Ectodermal cell (in vitro differentiated cells): ENCODE results near the gene RABGAP1L.

Experiments
- H3K27ac ChIP-seq: 2 replicates; pipeline ENCODE4 v1.7.0; 2013; ENCODE audit warnings: mild to moderate bottlenecking, low read depth, low read length; ENCODE audit not compliant: insufficient read depth, poor library complexity, severe bottlenecking
- H3K27me3 ChIP-seq: 2 replicates; pipeline ENCODE4 v1.7.0; 2013; ENCODE audit warnings: mild to moderate bottlenecking, low read length; ENCODE audit not compliant: insufficient read depth, control insufficient read depth, poor library complexity, severe bottlenecking
- H3K36me3 ChIP-seq: one replicate; pipeline ENCODE4 v1.7.0; 2013; ENCODE audit warnings: low read length; ENCODE audit not compliant: control insufficient read depth, insufficient read depth
- H3K4me1 ChIP-seq: one replicate; pipeline ENCODE4 v1.7.0; 2013; ENCODE audit warnings: low read length; ENCODE audit not compliant: control insufficient read depth, insufficient read depth
- H3K4me3 ChIP-seq: 2 replicates; pipeline ENCODE4 v1.7.0; 2013; ENCODE audit warnings: low read depth, low read length, control low read depth; ENCODE audit not compliant: insufficient read depth
- H3K9me3 ChIP-seq: 2 replicates; pipeline ENCODE4 v1.7.0; 2013; ENCODE audit warnings: mild to moderate bottlenecking, low read length, moderate library complexity; ENCODE audit not compliant: control insufficient read depth
- WGBS, 2 experiments: methylation state at CpG; one replicate each; pipeline ENCODE4 v1.1.7; 2013; ENCODE audit warnings: missing lambda C conversion rate in 2 of 2; 5-methylcytosine and 5-hydroxymethylcytosine counted together

The RABGAP1L gene

DNA sequence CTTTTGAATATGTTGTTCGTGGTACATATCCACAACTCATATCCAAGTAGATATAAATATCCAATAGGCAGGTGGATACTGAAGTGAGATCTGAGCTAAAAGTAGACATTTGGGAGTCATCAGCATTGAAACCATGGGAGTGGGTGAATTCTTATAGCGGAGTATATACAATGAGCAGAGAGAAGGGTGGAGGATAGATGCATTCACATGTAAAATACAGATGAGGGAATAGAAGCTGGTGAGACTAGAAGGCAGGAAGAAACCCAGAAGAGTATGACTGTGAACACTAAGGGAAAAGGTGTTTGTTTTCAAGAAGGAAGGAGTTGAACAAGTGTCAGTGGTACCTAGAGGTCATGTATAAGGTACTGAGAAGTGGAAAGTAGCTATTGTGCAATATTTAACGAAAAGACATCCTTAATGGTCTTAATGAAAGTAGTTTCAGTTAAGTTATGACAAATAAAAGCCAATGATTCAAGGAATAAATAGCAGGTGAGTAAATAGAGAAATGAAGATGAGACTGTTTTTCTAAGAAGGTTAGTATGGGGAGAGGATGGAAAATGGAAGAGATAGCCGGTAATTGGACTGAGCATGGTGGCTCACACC is 658.8 kb downstream of the RABGAP1L start:
- H3K36me3 ChIP-seq: no peaks in the 10 kb centered on the region
- H3K4me1 ChIP-seq: peaks cover 12% of the 10 kb centered on the region
- H3K4me3 ChIP-seq: no peak overlapping the region
- H3K27me3 ChIP-seq: no peaks in the 10 kb centered on the region
- 73 to 81% methylated on average over 3 of the region's 4 CpGs for WGBS, 2 experiments
- no peaks in the 10 kb centered on the region for H3K9me3 ChIP-seq
- H3K27ac ChIP-seq: no peak overlapping the region

DNA sequence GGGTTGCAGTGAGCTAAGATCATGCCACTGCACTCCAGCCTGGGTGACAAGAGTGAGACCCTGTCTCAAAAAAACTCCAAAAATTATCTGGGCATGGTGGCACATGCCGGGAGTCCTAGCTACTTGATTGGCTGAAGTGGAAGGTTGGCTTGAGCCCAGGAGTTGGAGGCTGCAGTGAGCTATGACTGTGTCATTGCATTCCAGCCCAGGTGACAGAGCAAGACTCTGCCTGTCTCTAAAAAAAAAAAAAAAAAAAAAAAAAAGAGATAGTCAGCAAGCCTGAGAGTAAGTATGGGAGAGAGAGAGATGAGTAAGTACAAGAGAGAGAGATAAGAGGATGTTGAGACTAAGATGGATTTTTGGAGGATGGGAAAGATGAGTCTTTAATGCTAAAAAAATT is 659.6 kb downstream of the RABGAP1L start:
- no peaks in the 10 kb centered on the region for H3K36me3 ChIP-seq
- H3K9me3 ChIP-seq: no peaks in the 10 kb centered on the region
- 100% methylated on average over 1 of the region's 1 CpG for WGBS, 2 experiments
- H3K27ac ChIP-seq: no peak overlapping the region
- peaks cover 4% of the 10 kb centered on the region for H3K4me1 ChIP-seq
- H3K27me3 ChIP-seq: no peaks in the 10 kb centered on the region
- no peak overlapping the region for H3K4me3 ChIP-seq

DNA sequence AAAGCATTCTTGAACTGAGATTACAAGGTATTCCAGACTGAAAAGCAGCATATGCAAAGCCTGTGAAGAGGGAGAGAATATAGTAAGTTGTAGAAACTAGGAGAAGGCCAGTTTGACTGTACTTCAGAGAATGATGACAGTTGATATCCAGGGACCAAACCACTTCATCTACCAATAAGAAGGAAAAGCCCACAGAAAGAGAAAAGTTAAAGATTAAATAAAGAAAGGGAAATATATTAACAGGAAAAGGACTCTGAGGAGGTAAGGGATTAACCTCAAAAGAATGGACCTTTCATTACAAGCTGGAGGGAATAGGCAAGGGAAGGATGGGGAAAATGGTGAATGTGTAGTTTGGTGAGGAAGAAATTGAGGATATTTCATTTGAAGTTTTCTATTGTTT is 660.3 kb downstream of the RABGAP1L start:
- H3K36me3 ChIP-seq: no peaks in the 10 kb centered on the region
- H3K27ac ChIP-seq: no peak overlapping the region
- no peaks in the 10 kb centered on the region for H3K4me1 ChIP-seq
- no peak overlapping the region for H3K4me3 ChIP-seq
- H3K9me3 ChIP-seq: no peaks in the 10 kb centered on the region
- H3K27me3 ChIP-seq: no peaks in the 10 kb centered on the region

- no peaks in the 10 kb centered on the region for H3K9me3 ChIP-seq
- no peaks in the 10 kb centered on the region for H3K27me3 ChIP-seq
- H3K36me3 ChIP-seq: no peaks in the 10 kb centered on the region
- H3K27ac ChIP-seq: no peak overlapping the region
- 93 to 94% methylated on average over 4 of the region's 4 CpGs for WGBS, 2 experiments
- H3K4me1 ChIP-seq: no peaks in the 10 kb centered on the region
- H3K4me3 ChIP-seq: no peak overlapping the region
Observed at GRCh38 chr1:174825127-174825526, 665.8 kb downstream of the RABGAP1L start.

- Histone ChIP-seq H3K27me3 (no peaks in the 10 kb centered on the region), H3K36me3 (no peaks in the 10 kb centered on the region), H3K4me3 (no peak overlapping the region), H3K4me1 (no peaks in the 10 kb centered on the region), H3K9me3 (no peaks in the 10 kb centered on the region), H3K27ac (no peak overlapping the region)
- 85 to 88% methylated on average over 5 of the region's 5 CpGs for WGBS, 2 experiments
Observed at GRCh38 chr1:174825806-174826205, 666.5 kb downstream of the RABGAP1L start.

DNA sequence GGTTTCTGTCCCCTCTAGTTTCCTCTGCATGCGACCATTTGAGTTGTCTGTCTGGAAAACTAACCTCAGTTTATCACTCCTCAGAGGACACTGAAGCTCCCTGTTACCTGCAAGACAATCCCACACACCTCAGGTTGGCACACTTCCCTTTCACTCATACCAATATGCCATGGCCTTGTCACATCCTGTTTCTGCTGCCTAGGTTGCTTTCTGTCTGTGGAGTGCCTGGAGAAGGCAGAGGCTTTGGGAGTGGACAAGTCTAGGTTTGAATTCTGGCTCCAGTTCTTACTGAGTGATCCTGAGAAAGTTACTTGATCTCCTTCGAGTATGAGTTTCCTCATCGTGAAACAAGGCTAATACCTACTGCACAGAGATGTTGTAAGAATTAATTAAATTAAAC is 668.9 kb downstream of the RABGAP1L start:
- Histone ChIP-seq H3K27me3 (no peaks in the 10 kb centered on the region), H3K9me3 (no peaks in the 10 kb centered on the region), H3K4me1 (no peaks in the 10 kb centered on the region), H3K36me3 (no peaks in the 10 kb centered on the region), H3K4me3 (no peak overlapping the region), H3K27ac (no peak overlapping the region)
- 91 to 98% methylated on average over 3 of the region's 3 CpGs for WGBS, 2 experiments

GRCh38 chr1:174829990-174830389 is 670.7 kb downstream of the RABGAP1L start:
- no CpG with 5 or more reads among the region's 1 CpG for WGBS, 2 experiments
- Histone ChIP-seq H3K4me1 (no peaks in the 10 kb centered on the region), H3K9me3 (no peaks in the 10 kb centered on the region), H3K27me3 (no peaks in the 10 kb centered on the region), H3K36me3 (no peaks in the 10 kb centered on the region), H3K27ac (no peak overlapping the region), H3K4me3 (no peak overlapping the region)

- no peak overlapping the region for H3K27ac ChIP-seq
- H3K36me3 ChIP-seq: no peaks in the 10 kb centered on the region
- no peaks in the 10 kb centered on the region for H3K4me1 ChIP-seq
- WGBS, 2 experiments: 97% methylated on average over 4 of the region's 4 CpGs
- H3K4me3 ChIP-seq: no peak overlapping the region
- no peaks in the 10 kb centered on the region for H3K9me3 ChIP-seq
- no peaks in the 10 kb centered on the region for H3K27me3 ChIP-seq
Observed at GRCh38 chr1:174836543-174836942, 677.2 kb downstream of the RABGAP1L start.

DNA sequence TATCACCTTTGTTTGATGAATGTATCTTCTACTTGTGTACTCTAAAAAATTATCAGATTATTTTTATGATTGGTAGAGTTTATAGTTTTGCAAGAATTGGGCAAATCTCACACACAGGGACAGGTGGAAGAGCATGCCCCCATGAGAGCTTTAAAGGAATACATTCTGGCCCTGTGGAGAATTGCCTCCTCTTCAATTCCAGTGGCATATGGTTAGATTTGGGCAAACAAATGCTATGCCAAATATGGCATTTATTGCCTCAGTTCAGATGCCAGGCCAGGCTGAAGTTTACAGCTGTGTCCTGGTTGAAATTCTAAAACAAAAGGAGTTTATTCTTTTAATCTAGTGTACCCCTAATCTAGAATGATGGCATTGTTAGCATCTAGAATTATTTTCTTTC is 678.1 kb downstream of the RABGAP1L start:
- H3K27ac ChIP-seq: no peak overlapping the region
- H3K36me3 ChIP-seq: no peaks in the 10 kb centered on the region
- H3K27me3 ChIP-seq: no peaks in the 10 kb centered on the region
- H3K4me3 ChIP-seq: no peak overlapping the region
- no peaks in the 10 kb centered on the region for H3K4me1 ChIP-seq
- H3K9me3 ChIP-seq: no peaks in the 10 kb centered on the region

DNA sequence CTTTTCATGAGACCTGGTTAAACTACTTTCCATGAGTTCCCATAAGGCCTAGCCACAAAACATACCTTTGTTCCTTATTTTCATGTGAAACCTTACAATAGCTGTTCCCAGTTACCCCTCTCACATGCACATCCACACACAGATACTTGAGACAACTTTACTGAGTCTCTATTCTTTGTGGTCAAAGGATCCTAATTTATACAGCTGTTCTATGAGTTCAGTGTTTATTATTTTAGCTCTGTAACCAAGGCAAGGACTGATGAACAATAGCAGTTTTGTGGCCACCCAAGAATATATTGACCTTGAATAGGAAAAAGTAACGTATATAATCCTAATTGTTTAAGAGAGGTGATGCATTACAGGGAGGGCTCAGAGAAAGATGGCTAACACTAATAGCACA is 679.9 kb downstream of the RABGAP1L start:
- Histone ChIP-seq H3K4me1 (no peaks in the 10 kb centered on the region), H3K27ac (no peak overlapping the region), H3K9me3 (no peaks in the 10 kb centered on the region), H3K27me3 (no peaks in the 10 kb centered on the region), H3K36me3 (no peaks in the 10 kb centered on the region), H3K4me3 (no peak overlapping the region)
- WGBS, 2 experiments: 97 to 100% methylated on average over 1 of the region's 1 CpG

- no peaks in the 10 kb centered on the region for H3K36me3 ChIP-seq
- no CpG with 5 or more reads among the region's 1 CpG for WGBS, 2 experiments
- no peaks in the 10 kb centered on the region for H3K9me3 ChIP-seq
- H3K4me3 ChIP-seq: no peak overlapping the region
- H3K4me1 ChIP-seq: no peaks in the 10 kb centered on the region
- no peak overlapping the region for H3K27ac ChIP-seq
- no peaks in the 10 kb centered on the region for H3K27me3 ChIP-seq
Observed at GRCh38 chr1:174841747-174842146, 682.4 kb downstream of the RABGAP1L start.
